ENCODE measurements around the gene RPL29. TPM values are rescaled to one million over a fixed set of nuclear protein-coding genes. Genes with fewer than 3 reads are reported as not detected.

Gene RPL29
- total RNA-seq, 1 experiment from 2014 or later = 696 TPM

DNA sequence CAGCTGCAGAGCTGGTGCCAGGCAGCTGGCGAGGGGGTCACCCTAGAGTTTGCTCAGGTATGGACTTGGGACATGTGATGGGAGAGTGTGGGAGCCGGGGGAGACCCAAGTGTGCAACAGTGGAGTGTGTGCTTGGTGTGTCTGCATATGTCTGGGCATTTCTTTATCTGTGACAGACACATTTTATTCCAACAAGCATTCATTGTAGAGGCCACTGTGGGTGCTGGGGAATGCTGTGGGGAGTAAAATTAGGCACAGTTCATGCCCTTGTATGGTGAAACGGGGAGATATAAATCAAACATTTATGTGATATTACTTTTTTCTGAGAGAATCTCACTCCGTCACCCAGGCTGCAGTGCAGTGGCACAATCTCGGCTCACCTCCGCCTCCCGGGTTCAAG, 8.1 kb downstream of the RPL29 start:
- in situ Hi-C loops (cut with HindIII; ENCODE audit: low pct_unique_long_range_greater_than_20kb, low sequenced_read_pairs) (no loop called here), intact Hi-C loops (cut with micrococcal nuclease; ENCODE audit: unreplicated experiment) (no loop called here)
- Histone ChIP-seq H3K9me3 (ENCODE audit: control insufficient read depth, insufficient read depth, low read depth, low read length) (no peaks in the 10 kb centered on the region), H3K4me3 (ENCODE audit: low read depth in 2 of 2, low read length in 2 of 2) (no peak overlapping the region), H3K27ac (ENCODE audit: low read length) (no peak overlapping the region), H3K4me1 (ENCODE audit: control insufficient read depth, insufficient read depth, low read length) (peaks cover 3% of the 10 kb centered on the region; the same call in 1 of the 2 replicates), H3K27me3 (ENCODE audit: control insufficient read depth, insufficient read depth, low read length) (no peaks in the 10 kb centered on the region), H3K36me3 (ENCODE audit: control insufficient read depth, insufficient read depth, low read length) (no peaks in the 10 kb centered on the region)
- TF ChIP-seq, protein P1, sequence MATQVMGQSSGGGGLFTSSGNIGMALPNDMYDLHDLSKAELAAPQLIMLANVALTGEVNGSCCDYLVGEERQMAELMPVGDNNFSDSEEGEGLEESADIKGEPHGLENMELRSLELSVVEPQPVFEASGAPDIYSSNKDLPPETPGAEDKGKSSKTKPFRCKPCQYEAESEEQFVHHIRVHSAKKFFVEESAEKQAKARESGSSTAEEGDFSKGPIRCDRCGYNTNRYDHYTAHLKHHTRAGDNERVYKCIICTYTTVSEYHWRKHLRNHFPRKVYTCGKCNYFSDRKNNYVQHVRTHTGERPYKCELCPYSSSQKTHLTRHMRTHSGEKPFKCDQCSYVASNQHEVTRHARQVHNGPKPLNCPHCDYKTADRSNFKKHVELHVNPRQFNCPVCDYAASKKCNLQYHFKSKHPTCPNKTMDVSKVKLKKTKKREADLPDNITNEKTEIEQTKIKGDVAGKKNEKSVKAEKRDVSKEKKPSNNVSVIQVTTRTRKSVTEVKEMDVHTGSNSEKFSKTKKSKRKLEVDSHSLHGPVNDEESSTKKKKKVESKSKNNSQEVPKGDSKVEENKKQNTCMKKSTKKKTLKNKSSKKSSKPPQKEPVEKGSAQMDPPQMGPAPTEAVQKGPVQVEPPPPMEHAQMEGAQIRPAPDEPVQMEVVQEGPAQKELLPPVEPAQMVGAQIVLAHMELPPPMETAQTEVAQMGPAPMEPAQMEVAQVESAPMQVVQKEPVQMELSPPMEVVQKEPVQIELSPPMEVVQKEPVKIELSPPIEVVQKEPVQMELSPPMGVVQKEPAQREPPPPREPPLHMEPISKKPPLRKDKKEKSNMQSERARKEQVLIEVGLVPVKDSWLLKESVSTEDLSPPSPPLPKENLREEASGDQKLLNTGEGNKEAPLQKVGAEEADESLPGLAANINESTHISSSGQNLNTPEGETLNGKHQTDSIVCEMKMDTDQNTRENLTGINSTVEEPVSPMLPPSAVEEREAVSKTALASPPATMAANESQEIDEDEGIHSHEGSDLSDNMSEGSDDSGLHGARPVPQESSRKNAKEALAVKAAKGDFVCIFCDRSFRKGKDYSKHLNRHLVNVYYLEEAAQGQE (IDR thresholded peaks at IDR 0.05; ENCODE audit: insufficient read depth in 1 of 2, low read depth in 2 of 2, low read length in 1 of 2) = no peak
- TF ChIP-seq TCF7L2 (IDR thresholded peaks at IDR 0.05; ENCODE audit: low read depth, low read length) = no peak
- TF ChIP-seq SIN3A (IDR thresholded peaks at IDR 0.05; ENCODE audit: borderline replicate concordance, insufficient read depth, low read depth, low read length) = no peak
- TF ChIP-seq, protein P2, sequence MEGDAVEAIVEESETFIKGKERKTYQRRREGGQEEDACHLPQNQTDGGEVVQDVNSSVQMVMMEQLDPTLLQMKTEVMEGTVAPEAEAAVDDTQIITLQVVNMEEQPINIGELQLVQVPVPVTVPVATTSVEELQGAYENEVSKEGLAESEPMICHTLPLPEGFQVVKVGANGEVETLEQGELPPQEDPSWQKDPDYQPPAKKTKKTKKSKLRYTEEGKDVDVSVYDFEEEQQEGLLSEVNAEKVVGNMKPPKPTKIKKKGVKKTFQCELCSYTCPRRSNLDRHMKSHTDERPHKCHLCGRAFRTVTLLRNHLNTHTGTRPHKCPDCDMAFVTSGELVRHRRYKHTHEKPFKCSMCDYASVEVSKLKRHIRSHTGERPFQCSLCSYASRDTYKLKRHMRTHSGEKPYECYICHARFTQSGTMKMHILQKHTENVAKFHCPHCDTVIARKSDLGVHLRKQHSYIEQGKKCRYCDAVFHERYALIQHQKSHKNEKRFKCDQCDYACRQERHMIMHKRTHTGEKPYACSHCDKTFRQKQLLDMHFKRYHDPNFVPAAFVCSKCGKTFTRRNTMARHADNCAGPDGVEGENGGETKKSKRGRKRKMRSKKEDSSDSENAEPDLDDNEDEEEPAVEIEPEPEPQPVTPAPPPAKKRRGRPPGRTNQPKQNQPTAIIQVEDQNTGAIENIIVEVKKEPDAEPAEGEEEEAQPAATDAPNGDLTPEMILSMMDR (IDR thresholded peaks at IDR 0.05) = no peak
- no peak for TF ChIP-seq POLR2AphosphoS5 (IDR thresholded peaks at IDR 0.05; ENCODE audit: low read depth, low read length)
- ATAC-seq (no peak), DNase-seq (ENCODE audit: low read depth, low spot score) (no peak)
- BruUV-seq (replicated peaks) = no TSS peak
- CTCF ChIA-PET = no interaction called here
- POLR2A ChIA-PET = no interaction called here

DNA sequence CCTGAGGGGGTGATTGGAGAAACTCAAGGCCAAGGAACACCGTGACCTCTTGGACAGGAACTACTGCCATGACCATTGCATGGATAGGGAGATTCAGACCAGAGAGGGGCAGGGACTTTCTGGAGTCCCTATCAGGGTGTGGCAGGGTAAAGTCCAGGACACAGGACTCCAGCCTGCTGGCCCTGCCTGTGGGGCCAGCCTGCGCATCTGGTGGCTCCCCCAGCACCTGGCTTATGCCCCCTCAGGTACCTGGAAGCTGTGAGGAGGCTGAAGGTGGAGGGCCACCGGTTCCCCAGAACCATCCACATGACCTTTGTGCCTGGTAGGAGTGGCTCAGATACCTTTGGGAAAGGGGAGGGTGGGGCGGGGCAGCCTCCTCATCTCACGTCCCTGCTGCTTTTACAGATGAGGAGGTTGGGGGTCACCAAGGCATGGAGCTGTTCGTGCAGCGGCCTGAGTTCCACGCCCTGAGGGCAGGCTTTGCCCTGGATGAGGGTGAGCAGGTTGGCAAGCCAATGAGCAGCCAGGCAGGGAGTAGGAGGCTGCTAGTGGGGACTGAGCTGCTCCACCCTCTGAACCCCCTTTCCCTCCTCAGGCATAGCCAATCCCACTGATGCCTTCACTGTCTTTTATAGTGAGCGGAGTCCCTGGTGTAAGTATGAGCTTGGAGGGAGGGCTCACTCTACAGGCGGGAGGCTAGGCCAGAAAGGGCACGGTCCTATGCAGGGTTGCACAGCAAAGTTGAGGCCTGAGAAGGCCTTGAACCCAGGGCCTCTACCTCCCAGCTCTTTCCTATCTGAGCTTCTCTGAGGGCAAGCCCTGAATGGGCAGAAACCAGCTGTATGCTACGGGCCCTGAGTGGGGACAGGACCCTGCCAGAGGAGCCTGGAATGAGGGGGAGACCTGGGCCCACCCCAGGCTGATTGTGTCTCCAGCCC, 9.4 kb downstream of the RPL29 start:
- intact Hi-C loops (cut with micrococcal nuclease; ENCODE audit: unreplicated experiment) = no loop called here
- CTCF ChIA-PET = interaction anchor here (0.5 kb wide), 1 partner anchor 116 kb away, joined by 3 read pairs; no protein-coding TSS in a partner anchor
- no peaks in the 10 kb centered on the region for H3K27me3 ChIP-seq (ENCODE audit: control insufficient read depth, insufficient read depth, low read length)
- no TSS peak for BruUV-seq (replicated peaks)
- POLR2A ChIA-PET = no interaction called here
- peaks cover 12% of the 10 kb centered on the region for H3K4me1 ChIP-seq (ENCODE audit: control insufficient read depth, insufficient read depth, low read length)
- TF ChIP-seq, protein P2 (IDR thresholded peaks at IDR 0.05) = no peak
- TF ChIP-seq, protein P1 (IDR thresholded peaks at IDR 0.05; ENCODE audit: insufficient read depth in 1 of 2, low read depth in 2 of 2, low read length in 1 of 2) = no peak
- ATAC-seq (no peak), DNase-seq (ENCODE audit: low read depth, low spot score) (no peak)
- in situ Hi-C loops (cut with HindIII; ENCODE audit: low pct_unique_long_range_greater_than_20kb, low sequenced_read_pairs) = no loop called here
- no peak overlapping the region for H3K4me3 ChIP-seq (ENCODE audit: low read depth in 2 of 2, low read length in 2 of 2)
- no peak overlapping the region for H3K27ac ChIP-seq (ENCODE audit: low read length)
- no peaks in the 10 kb centered on the region for H3K36me3 ChIP-seq (ENCODE audit: control insufficient read depth, insufficient read depth, low read length)
- H3K9me3 ChIP-seq (ENCODE audit: control insufficient read depth, insufficient read depth, low read depth, low read length) = no peaks in the 10 kb centered on the region

All from Panc1 (cell line).